ENCODE data around the gene VKORC1L1.

DNA sequence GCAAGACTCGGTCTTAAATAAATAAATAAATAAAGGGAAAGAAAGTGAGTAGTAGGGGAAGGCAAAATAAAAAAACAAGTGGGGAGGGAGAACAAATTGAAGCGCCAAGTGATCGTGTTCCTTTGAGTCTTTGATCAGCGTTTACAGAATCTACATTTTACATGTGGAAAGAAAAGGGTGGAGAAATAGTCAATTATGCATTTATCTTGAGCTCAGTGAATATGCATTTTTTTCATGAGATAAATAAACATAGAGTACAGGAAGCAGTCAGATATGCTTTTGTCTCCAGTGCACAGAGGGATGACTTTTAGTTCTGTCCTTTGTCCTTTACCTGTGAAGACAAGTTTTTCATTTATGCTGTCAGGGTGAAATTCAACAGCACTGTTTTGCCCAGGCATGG is 115.2 kb downstream of the VKORC1L1 start:
- TF ChIP-seq, protein P1, sequence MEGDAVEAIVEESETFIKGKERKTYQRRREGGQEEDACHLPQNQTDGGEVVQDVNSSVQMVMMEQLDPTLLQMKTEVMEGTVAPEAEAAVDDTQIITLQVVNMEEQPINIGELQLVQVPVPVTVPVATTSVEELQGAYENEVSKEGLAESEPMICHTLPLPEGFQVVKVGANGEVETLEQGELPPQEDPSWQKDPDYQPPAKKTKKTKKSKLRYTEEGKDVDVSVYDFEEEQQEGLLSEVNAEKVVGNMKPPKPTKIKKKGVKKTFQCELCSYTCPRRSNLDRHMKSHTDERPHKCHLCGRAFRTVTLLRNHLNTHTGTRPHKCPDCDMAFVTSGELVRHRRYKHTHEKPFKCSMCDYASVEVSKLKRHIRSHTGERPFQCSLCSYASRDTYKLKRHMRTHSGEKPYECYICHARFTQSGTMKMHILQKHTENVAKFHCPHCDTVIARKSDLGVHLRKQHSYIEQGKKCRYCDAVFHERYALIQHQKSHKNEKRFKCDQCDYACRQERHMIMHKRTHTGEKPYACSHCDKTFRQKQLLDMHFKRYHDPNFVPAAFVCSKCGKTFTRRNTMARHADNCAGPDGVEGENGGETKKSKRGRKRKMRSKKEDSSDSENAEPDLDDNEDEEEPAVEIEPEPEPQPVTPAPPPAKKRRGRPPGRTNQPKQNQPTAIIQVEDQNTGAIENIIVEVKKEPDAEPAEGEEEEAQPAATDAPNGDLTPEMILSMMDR (IDR thresholded peaks at IDR 0.05): no peak
- TF ChIP-seq EZH2phosphoT487 (IDR thresholded peaks at IDR 0.05) (no peak), EZH2 (IDR thresholded peaks at IDR 0.05) (no peak)

All from neural progenitor cell (in vitro differentiated cells).